PC-3 (cell line): ENCODE measurements around the gene C1orf21. TPM values are rescaled to one million over a fixed set of nuclear protein-coding genes. Genes with fewer than 3 reads are reported as not detected.

Source experiments
- ATAC-seq: fragments of 200-7000 bp; cut with Tn5 transposase; 2 replicates; pipeline ENCODE4 v1.9.1; 2020; ENCODE audit warnings: mild to moderate bottlenecking, moderate library complexity
- BruUV-seq: library from RNA; stranded (reverse); fragments of 400-500 nt; replicated peaks from 2 replicates; lab custom pipeline; 2021; lab: Mats Ljungman, UMichigan
- CTCF ChIA-PET: fragments of 300-600 bp; sonication (Branson Sonifier 250); formaldehyde crosslinking; loops from one replicate; lab custom pipeline; 2022; ENCODE audit warnings: antibody characterized with exemption; lab: Charles Lee
- POLR2A ChIA-PET: fragments of 300-600 bp; sonication (Branson Sonifier 250); formaldehyde crosslinking; loops from one replicate; lab custom pipeline; 2022; ENCODE audit warnings: antibody characterized with exemption; ENCODE audit not compliant: unreplicated experiment; lab: Charles Lee
- DNase-seq: peaks from one replicate; pipeline ENCODE4 v3.0.0-alpha.2; 2015
- H2AFZ ChIP-seq: fragments of 300-600 bp; sonication (generic); 2 replicates; pipeline ENCODE4 v1.6.0; 2016; ENCODE audit warnings: antibody characterized with exemption, low read length
- H3F3A ChIP-seq: fragments of 300-600 bp; sonication (generic); one replicate; pipeline ENCODE4 v1.6.0; 2017; ENCODE audit warnings: antibody characterized with exemption, low read length, control low read depth, mild to moderate bottlenecking; ENCODE audit not compliant: unreplicated experiment
- H3K27ac ChIP-seq: fragments of 300-600 bp; sonication (generic); 2 replicates; pipeline ENCODE4 v1.5.1; 2016; ENCODE audit warnings: mild to moderate bottlenecking, low read length
- H3K27me3 ChIP-seq: fragments of 300-600 bp; sonication (generic); 2 replicates; pipeline ENCODE4 v1.6.1; 2016; ENCODE audit warnings: low read length, mixed read lengths
- H3K36me3 ChIP-seq: fragments of 300-600 bp; sonication (generic); 2 replicates; pipeline ENCODE4 v1.6.1; 2016; ENCODE audit warnings: low read depth, mixed run types, low read length, mixed read lengths
- H3K4me1 ChIP-seq: fragments of 300-600 bp; sonication (generic); 2 replicates; pipeline ENCODE4 v1.5.1; 2016; ENCODE audit warnings: low read length; ENCODE audit not compliant: insufficient read depth
- H3K4me2 ChIP-seq: fragments of 300-600 bp; sonication (generic); 2 replicates; pipeline ENCODE4 v1.6.0; 2016; ENCODE audit warnings: low read length
- H3K4me3 ChIP-seq: fragments of 300-600 bp; sonication (generic); 2 replicates; pipeline ENCODE4 v1.5.1; 2016; ENCODE audit warnings: mild to moderate bottlenecking, low read length, mixed read lengths
- H3K79me2 ChIP-seq: fragments of 300-600 bp; sonication (generic); 2 replicates; pipeline ENCODE4 v1.6.1; 2017; ENCODE audit warnings: low read length, mixed read lengths
- H3K9ac ChIP-seq: fragments of 300-600 bp; sonication (generic); 2 replicates; pipeline ENCODE4 v1.6.0; 2016; ENCODE audit warnings: mild to moderate bottlenecking, low read length
- H3K9me2 ChIP-seq: fragments of 300-600 bp; sonication (generic); replicated peaks from 2 replicates; pipeline ENCODE4 v1.6.1; 2016; ENCODE audit warnings: mixed run types, low read length, mixed read lengths
- H3K9me3 ChIP-seq: fragments of 300-600 bp; sonication (generic); 2 replicates; pipeline ENCODE4 v1.6.1; 2016; ENCODE audit warnings: low read length, mixed read lengths
- H4K20me1 ChIP-seq: fragments of 300-600 bp; sonication (generic); 2 replicates; pipeline ENCODE4 v1.6.1; 2016; ENCODE audit warnings: low read length, mixed read lengths
- CTCF ChIP-seq: fragments of 300-600 bp; sonication (generic); conservative IDR thresholded peaks from 2 replicates; pipeline ENCODE4 v1.5.1; 2017; ENCODE audit warnings: antibody characterized with exemption, low read depth, mild to moderate bottlenecking, low read length
- EZH2 ChIP-seq: fragments of 300-600 bp; sonication (generic); IDR thresholded peaks from one replicate; pipeline ENCODE4 v1.6.1; 2017; ENCODE audit warnings: antibody characterized with exemption, mild to moderate bottlenecking, low read length; ENCODE audit not compliant: unreplicated experiment
- EZH2phosphoT487 ChIP-seq: fragments of 300-600 bp; sonication (generic); IDR thresholded peaks from 2 replicates; pipeline ENCODE4 v1.6.1; 2018; ENCODE audit warnings: mild to moderate bottlenecking, antibody characterized with exemption, low read length, borderline replicate concordance
- intact Hi-C: fragments of 100-400 bp; cut with micrococcal nuclease; formaldehyde crosslinking; loops from 2 replicates; pipeline ENCODE4 v1.9.0; 2023
- total RNA-seq: library from RNA; depleted of rRNA; stranded (reverse); fragments of >200 nt; gene quantifications from 2 replicates; pipeline ENCODE4 v1.2.3, GENCODE V29; 2014

The C1orf21 gene
- total RNA-seq, 1 experiment from 2014 or later: 1.3 TPM

GRCh38 chr1:184494929-184495328 lies 108.1 kb downstream of the C1orf21 start:
- BruUV-seq: no TSS peak
- H3F3A ChIP-seq: no peaks in the 10 kb centered on the region
- no peaks in the 10 kb centered on the region for H3K36me3 ChIP-seq
- H3K27me3 ChIP-seq: no peaks in the 10 kb centered on the region
- no peaks in the 10 kb centered on the region for H3K9me2 ChIP-seq
- DNase-seq (no peak), ATAC-seq (no peak)
- no peak overlapping the region for H3K27ac ChIP-seq
- H3K79me2 ChIP-seq: no peaks in the 10 kb centered on the region
- H3K9ac ChIP-seq: no peak overlapping the region
- intact Hi-C loops: no loop called here
- ChIA-PET CTCF (no interaction called here), POLR2A (no interaction called here)
- no peaks in the 10 kb centered on the region for H3K9me3 ChIP-seq
- TF ChIP-seq EZH2phosphoT487 (no peak), EZH2 (no peak), CTCF (no peak)
- no peak overlapping the region for H2AFZ ChIP-seq
- peaks cover 8% of the 10 kb centered on the region for H3K4me1 ChIP-seq
- H3K4me2 ChIP-seq: no peak overlapping the region
- H4K20me1 ChIP-seq: no peaks in the 10 kb centered on the region
- no peak overlapping the region for H3K4me3 ChIP-seq

GRCh38 chr1:184497959-184498723 lies 111.3 kb downstream of the C1orf21 start:
- H3K9me2 ChIP-seq: no peaks in the 10 kb centered on the region
- no TSS peak for BruUV-seq
- ATAC-seq: no peak

More at GRCh38 chr1:184497959-184498723, 111.3 kb downstream of the C1orf21 start:
- CTCF ChIA-PET: no interaction called here
- Histone ChIP-seq H3K4me3 (no peak overlapping the region), H2AFZ (no peak overlapping the region), H3K27ac (no peak overlapping the region), H3K79me2 (no peaks in the 10 kb centered on the region), H3K36me3 (no peaks in the 10 kb centered on the region), H3K9me3 (no peaks in the 10 kb centered on the region), H3F3A (no peaks in the 10 kb centered on the region), H3K4me2 (no peak overlapping the region), H4K20me1 (no peaks in the 10 kb centered on the region), H3K9ac (no peak overlapping the region), H3K27me3 (no peaks in the 10 kb centered on the region), H3K4me1 (no peaks in the 10 kb centered on the region)
- no peak for DNase-seq
- POLR2A ChIA-PET: no interaction called here
- intact Hi-C loops: no loop called here
- no peak for TF ChIP-seq CTCF
- no peak for TF ChIP-seq EZH2phosphoT487
- TF ChIP-seq EZH2: no peak
